DND-41 (cell line): Measurements from ENCODE around the gene MLXIPL.

Experiments used
- CTCF ChIP-seq: IDR thresholded peaks from 2 replicates; pipeline ENCODE4 v1.5.1; 2012; ENCODE audit warnings: borderline replicate concordance, low read length, moderate library complexity, mild to moderate bottlenecking; ENCODE audit not compliant: poor library complexity, severe bottlenecking; ENCODE audit errors: extremely low read depth
- EZH2 ChIP-seq: IDR thresholded peaks from 3 replicates; pipeline ENCODE4 v1.6.1; 2012; ENCODE audit warnings: borderline replicate concordance, low read depth, mild to moderate bottlenecking, moderate library complexity, low read length, inconsistent platforms; ENCODE audit not compliant: severe bottlenecking

- TF ChIP-seq CTCF (no peak), EZH2 (no peak)
Measured at GRCh38 chr7:73628504-73628903, 4.2 kb upstream of the MLXIPL start.
